ENCODE data around the gene BCKDHB.
"Not testable (repeated sequence)": the region's sequence is repeated elsewhere in the genome, so short reads cannot be mapped to it uniquely, and the experiment has no call there.

Gene BCKDHB

GRCh38 chr6:80217794-80218193 is 111.3 kb downstream of the BCKDHB start:
- Histone ChIP-seq H3K9ac (ENCODE audit: low read depth in 1 of 2, low read length in 2 of 2) (no peak overlapping the region), H3K27ac (ENCODE audit: low read depth in 2 of 2, low read length in 2 of 2) (no peak overlapping the region), H3K4me3 (ENCODE audit: low read length in 2 of 2) (no peak overlapping the region), H3K36me3 (ENCODE audit: control insufficient read depth in 2 of 2, insufficient read depth in 2 of 2, low read length in 2 of 2) (peaks cover 0 to 3% of the 10 kb centered on the region in 2 donors), H3K27me3 (ENCODE audit: control insufficient read depth in 2 of 2, insufficient read depth in 2 of 2, low read length in 2 of 2) (no peaks in the 10 kb centered on the region), H3K4me1 (ENCODE audit: control insufficient read depth in 2 of 2, insufficient read depth in 2 of 2, low read length in 2 of 2) (peaks cover 0 to 2% of the 10 kb centered on the region in 2 donors), H3K9me3 (ENCODE audit: control insufficient read depth in 2 of 2, low read length in 2 of 2) (no peaks in the 10 kb centered on the region)

DNA sequence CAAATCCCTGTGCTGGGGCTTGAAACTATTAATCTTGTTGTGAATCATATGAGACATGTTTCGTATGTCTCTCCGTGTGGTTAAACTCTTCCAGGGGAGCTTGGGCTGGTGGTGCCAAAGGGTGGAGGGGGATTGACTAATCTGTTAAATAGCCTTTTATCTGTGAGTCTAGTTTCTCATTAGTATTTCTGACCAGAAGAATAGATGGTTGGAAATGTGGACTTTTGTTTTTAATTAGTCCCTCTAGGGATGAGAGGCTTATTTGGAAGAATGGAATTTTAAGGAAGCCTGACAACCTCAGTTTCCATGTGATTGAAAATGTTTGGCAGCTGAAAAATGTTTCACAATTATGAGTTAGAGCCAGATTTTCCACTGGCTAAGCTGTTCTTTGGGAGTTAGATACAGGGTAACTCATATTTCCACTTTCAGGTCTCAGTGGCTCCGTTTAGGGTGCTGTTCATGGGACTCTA is 117.3 kb downstream of the BCKDHB start:
- Histone ChIP-seq H3K4me3 (ENCODE audit: low read length in 2 of 2) (no peak overlapping the region), H3K36me3 (ENCODE audit: control insufficient read depth in 2 of 2, insufficient read depth in 2 of 2, low read length in 2 of 2) (peaks cover 0 to 3% of the 10 kb centered on the region in 2 donors), H3K27me3 (ENCODE audit: control insufficient read depth in 2 of 2, insufficient read depth in 2 of 2, low read length in 2 of 2) (no peaks in the 10 kb centered on the region), H3K9ac (ENCODE audit: low read depth in 1 of 2, low read length in 2 of 2) (no peak overlapping the region), H3K4me1 (ENCODE audit: control insufficient read depth in 2 of 2, insufficient read depth in 2 of 2, low read length in 2 of 2) (no peaks in the 10 kb centered on the region), H3K27ac (ENCODE audit: low read depth in 2 of 2, low read length in 2 of 2) (no peak overlapping the region), H3K9me3 (ENCODE audit: control insufficient read depth in 2 of 2, low read length in 2 of 2) (no peaks in the 10 kb centered on the region)

DNA sequence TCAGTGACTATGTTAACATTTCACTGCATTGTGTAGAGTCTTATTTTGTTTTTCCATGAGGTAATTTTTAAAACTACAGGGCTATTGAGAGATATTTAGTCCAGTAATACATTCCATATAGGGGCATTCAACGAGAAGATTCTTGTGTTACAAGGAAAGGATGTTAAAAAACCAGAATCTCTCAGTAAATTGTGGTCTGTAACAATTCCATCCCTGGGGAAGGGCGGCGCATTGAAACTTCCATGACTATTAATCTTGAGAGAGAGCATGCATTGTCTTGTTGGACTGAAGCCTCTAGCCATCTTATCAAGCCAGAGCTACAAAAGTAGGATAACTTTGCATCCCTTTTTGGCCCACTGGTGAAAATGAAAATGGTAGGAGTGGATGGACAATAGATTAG is 119.7 kb downstream of the BCKDHB start:
- Histone ChIP-seq H3K27ac (ENCODE audit: low read depth in 2 of 2, low read length in 2 of 2) (no peak overlapping the region), H3K27me3 (ENCODE audit: control insufficient read depth in 2 of 2, insufficient read depth in 2 of 2, low read length in 2 of 2) (no peaks in the 10 kb centered on the region), H3K9ac (ENCODE audit: low read depth in 1 of 2, low read length in 2 of 2) (no peak overlapping the region), H3K4me3 (ENCODE audit: low read length in 2 of 2) (no peak overlapping the region), H3K36me3 (ENCODE audit: control insufficient read depth in 2 of 2, insufficient read depth in 2 of 2, low read length in 2 of 2) (no peaks in the 10 kb centered on the region), H3K9me3 (ENCODE audit: control insufficient read depth in 2 of 2, low read length in 2 of 2) (no peaks in the 10 kb centered on the region), H3K4me1 (ENCODE audit: control insufficient read depth in 2 of 2, insufficient read depth in 2 of 2, low read length in 2 of 2) (no peaks in the 10 kb centered on the region)

GRCh38 chr6:80226699-80227098 is 120.2 kb downstream of the BCKDHB start:
- Histone ChIP-seq H3K9me3 (ENCODE audit: control insufficient read depth in 2 of 2, low read length in 2 of 2) (no peaks in the 10 kb centered on the region), H3K4me1 (ENCODE audit: control insufficient read depth in 2 of 2, insufficient read depth in 2 of 2, low read length in 2 of 2) (no peaks in the 10 kb centered on the region), H3K27me3 (ENCODE audit: control insufficient read depth in 2 of 2, insufficient read depth in 2 of 2, low read length in 2 of 2) (no peaks in the 10 kb centered on the region), H3K4me3 (ENCODE audit: low read length in 2 of 2) (no peak overlapping the region), H3K27ac (ENCODE audit: low read depth in 2 of 2, low read length in 2 of 2) (no peak overlapping the region), H3K9ac (ENCODE audit: low read depth in 1 of 2, low read length in 2 of 2) (no peak overlapping the region), H3K36me3 (ENCODE audit: control insufficient read depth in 2 of 2, insufficient read depth in 2 of 2, low read length in 2 of 2) (no peaks in the 10 kb centered on the region)

DNA sequence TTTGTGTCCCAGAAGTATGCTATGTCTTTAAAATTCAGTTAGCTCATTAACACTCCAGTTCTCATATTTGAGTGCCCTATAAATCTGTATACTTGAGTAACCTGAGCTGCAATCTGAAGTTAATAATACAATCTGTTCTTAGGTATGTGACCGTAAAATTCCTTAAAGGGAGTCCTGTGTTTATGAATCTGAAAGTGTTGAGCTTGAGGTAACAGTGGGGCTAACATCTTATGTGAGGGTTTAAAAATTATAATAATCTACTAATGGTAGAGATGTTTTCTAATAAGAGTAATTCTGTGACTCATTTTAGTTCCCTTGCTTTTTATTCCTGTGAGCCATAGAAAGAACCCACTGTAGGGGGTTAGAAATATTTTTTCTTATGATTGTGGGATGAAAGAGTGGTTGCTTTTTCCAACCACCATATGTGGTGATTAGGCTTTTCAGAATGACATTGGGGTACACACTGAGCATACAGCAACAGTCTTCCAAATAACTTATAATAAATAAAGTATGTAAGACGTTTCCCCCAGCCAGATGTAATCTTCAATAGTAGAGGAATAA is 121.2 kb downstream of the BCKDHB start:
- Histone ChIP-seq H3K27me3 (ENCODE audit: control insufficient read depth in 2 of 2, insufficient read depth in 2 of 2, low read length in 2 of 2) (no peaks in the 10 kb centered on the region), H3K27ac (ENCODE audit: low read depth in 2 of 2, low read length in 2 of 2) (no peak overlapping the region), H3K36me3 (ENCODE audit: control insufficient read depth in 2 of 2, insufficient read depth in 2 of 2, low read length in 2 of 2) (no peaks in the 10 kb centered on the region), H3K9ac (ENCODE audit: low read depth in 1 of 2, low read length in 2 of 2) (no peak overlapping the region), H3K4me3 (ENCODE audit: low read length in 2 of 2) (no peak overlapping the region), H3K4me1 (ENCODE audit: control insufficient read depth in 2 of 2, insufficient read depth in 2 of 2, low read length in 2 of 2) (no peaks in the 10 kb centered on the region), H3K9me3 (ENCODE audit: control insufficient read depth in 2 of 2, low read length in 2 of 2) (no peaks in the 10 kb centered on the region)

GRCh38 chr6:80233262-80233661 is 126.8 kb downstream of the BCKDHB start:
- H3K36me3 ChIP-seq (ENCODE audit: control insufficient read depth in 2 of 2, insufficient read depth in 2 of 2, low read length in 2 of 2), result no peaks in the 10 kb centered on the region
- H3K4me1 ChIP-seq (ENCODE audit: control insufficient read depth in 2 of 2, insufficient read depth in 2 of 2, low read length in 2 of 2), result no peaks in the 10 kb centered on the region
- H3K9ac ChIP-seq (ENCODE audit: low read depth in 1 of 2, low read length in 2 of 2), result no peak overlapping the region
- H3K27ac ChIP-seq (ENCODE audit: low read depth in 2 of 2, low read length in 2 of 2), result no peak overlapping the region
- no peak overlapping the region for H3K4me3 ChIP-seq (ENCODE audit: low read length in 2 of 2)
- no peaks in the 10 kb centered on the region for H3K9me3 ChIP-seq (ENCODE audit: control insufficient read depth in 2 of 2, low read length in 2 of 2)
- H3K27me3 ChIP-seq (ENCODE audit: control insufficient read depth in 2 of 2, insufficient read depth in 2 of 2, low read length in 2 of 2), result no peaks in the 10 kb centered on the region

DNA sequence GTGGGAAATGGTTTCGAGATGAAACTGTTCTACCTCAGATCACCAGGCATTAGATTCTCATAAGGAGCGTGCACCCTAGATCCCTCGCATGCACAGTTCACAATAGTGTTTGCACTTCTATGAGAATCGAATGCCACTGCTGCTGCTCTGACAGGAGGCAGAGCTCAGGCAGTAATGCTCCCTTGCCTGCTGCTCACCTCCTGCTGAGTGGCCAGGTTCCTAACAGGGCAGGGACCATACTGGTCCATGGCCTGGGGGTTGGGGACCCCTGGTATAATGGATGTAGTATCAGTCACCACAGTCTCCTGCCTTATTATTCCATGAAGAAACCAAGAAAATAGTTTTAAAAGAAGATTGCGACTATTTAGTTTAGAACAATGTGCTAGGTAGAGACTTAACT is 127.5 kb downstream of the BCKDHB start:
- no peaks in the 10 kb centered on the region for H3K4me1 ChIP-seq (ENCODE audit: control insufficient read depth in 2 of 2, insufficient read depth in 2 of 2, low read length in 2 of 2)

GRCh38 chr6:80234401-80234800 is 127.9 kb downstream of the BCKDHB start:
- Histone ChIP-seq H3K36me3 (ENCODE audit: control insufficient read depth in 2 of 2, insufficient read depth in 2 of 2, low read length in 2 of 2) (no peaks in the 10 kb centered on the region), H3K4me3 (ENCODE audit: low read length in 2 of 2) (no peak overlapping the region), H3K27ac (ENCODE audit: low read depth in 2 of 2, low read length in 2 of 2) (no peak overlapping the region), H3K9ac (ENCODE audit: low read depth in 1 of 2, low read length in 2 of 2) (no peak overlapping the region), H3K27me3 (ENCODE audit: control insufficient read depth in 2 of 2, insufficient read depth in 2 of 2, low read length in 2 of 2) (no peaks in the 10 kb centered on the region), H3K9me3 (ENCODE audit: control insufficient read depth in 2 of 2, low read length in 2 of 2) (no peaks in the 10 kb centered on the region), H3K4me1 (ENCODE audit: control insufficient read depth in 2 of 2, insufficient read depth in 2 of 2, low read length in 2 of 2) (no peaks in the 10 kb centered on the region)

More for the DNA sequence above, 127.5 kb downstream of the BCKDHB start:
- Histone ChIP-seq H3K36me3 (ENCODE audit: control insufficient read depth in 2 of 2, insufficient read depth in 2 of 2, low read length in 2 of 2) (no peaks in the 10 kb centered on the region), H3K4me3 (ENCODE audit: low read length in 2 of 2) (no peak overlapping the region), H3K9me3 (ENCODE audit: control insufficient read depth in 2 of 2, low read length in 2 of 2) (no peaks in the 10 kb centered on the region), H3K27me3 (ENCODE audit: control insufficient read depth in 2 of 2, insufficient read depth in 2 of 2, low read length in 2 of 2) (no peaks in the 10 kb centered on the region), H3K9ac (ENCODE audit: low read depth in 1 of 2, low read length in 2 of 2) (no peak overlapping the region), H3K27ac (ENCODE audit: low read depth in 2 of 2, low read length in 2 of 2) (no peak overlapping the region)

- H3K9me3 ChIP-seq (ENCODE audit: control insufficient read depth in 2 of 2, low read length in 2 of 2), result no peaks in the 10 kb centered on the region
- no peaks in the 10 kb centered on the region for H3K36me3 ChIP-seq (ENCODE audit: control insufficient read depth in 2 of 2, insufficient read depth in 2 of 2, low read length in 2 of 2)
- no peak overlapping the region for H3K27ac ChIP-seq (ENCODE audit: low read depth in 2 of 2, low read length in 2 of 2)
- no peak overlapping the region for H3K4me3 ChIP-seq (ENCODE audit: low read length in 2 of 2)
- no peaks in the 10 kb centered on the region for H3K4me1 ChIP-seq (ENCODE audit: control insufficient read depth in 2 of 2, insufficient read depth in 2 of 2, low read length in 2 of 2)
- no peaks in the 10 kb centered on the region for H3K27me3 ChIP-seq (ENCODE audit: control insufficient read depth in 2 of 2, insufficient read depth in 2 of 2, low read length in 2 of 2)
- H3K9ac ChIP-seq (ENCODE audit: low read depth in 1 of 2, low read length in 2 of 2), result no peak overlapping the region
These were observed 128.4 kb downstream of the BCKDHB start for GRCh38 chr6:80234908-80235307.

DNA sequence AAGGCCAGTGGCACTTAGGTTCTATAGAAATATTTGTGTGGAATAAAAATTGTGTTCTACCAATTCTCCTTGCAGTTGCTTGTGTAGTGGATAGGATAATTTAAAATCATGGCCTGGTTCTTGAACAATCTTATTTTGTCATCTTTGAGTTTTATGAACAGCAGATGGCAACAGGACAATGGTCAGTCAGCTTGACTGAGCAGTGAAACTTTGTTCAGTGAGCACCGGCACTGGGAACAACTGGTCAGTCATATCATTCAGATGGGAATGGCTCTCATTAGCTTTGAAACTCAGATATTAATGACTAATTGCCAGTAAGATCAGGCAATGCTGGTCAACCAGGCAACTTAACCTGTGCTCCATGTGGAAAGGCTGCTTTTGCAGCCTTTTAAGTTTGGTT is 129.2 kb downstream of the BCKDHB start:
- no peak overlapping the region for H3K4me3 ChIP-seq (ENCODE audit: low read length in 2 of 2)
- no peak overlapping the region for H3K27ac ChIP-seq (ENCODE audit: low read depth in 2 of 2, low read length in 2 of 2)
- H3K27me3 ChIP-seq (ENCODE audit: control insufficient read depth in 2 of 2, insufficient read depth in 2 of 2, low read length in 2 of 2), result no peaks in the 10 kb centered on the region
- no peak overlapping the region for H3K9ac ChIP-seq (ENCODE audit: low read depth in 1 of 2, low read length in 2 of 2)
- no peaks in the 10 kb centered on the region for H3K9me3 ChIP-seq (ENCODE audit: control insufficient read depth in 2 of 2, low read length in 2 of 2)
- no peaks in the 10 kb centered on the region for H3K36me3 ChIP-seq (ENCODE audit: control insufficient read depth in 2 of 2, insufficient read depth in 2 of 2, low read length in 2 of 2)
- H3K4me1 ChIP-seq (ENCODE audit: control insufficient read depth in 2 of 2, insufficient read depth in 2 of 2, low read length in 2 of 2), result no peaks in the 10 kb centered on the region

GRCh38 chr6:80238754-80239153 is 132.3 kb downstream of the BCKDHB start:
- H3K9me3 ChIP-seq (ENCODE audit: control insufficient read depth in 2 of 2, low read length in 2 of 2); H3K4me3 ChIP-seq (ENCODE audit: low read length in 2 of 2); H3K27me3 ChIP-seq (ENCODE audit: control insufficient read depth in 2 of 2, insufficient read depth in 2 of 2, low read length in 2 of 2); H3K9ac ChIP-seq (ENCODE audit: low read depth in 1 of 2, low read length in 2 of 2); H3K27ac ChIP-seq (ENCODE audit: low read depth in 2 of 2, low read length in 2 of 2); H3K4me1 ChIP-seq (ENCODE audit: control insufficient read depth in 2 of 2, insufficient read depth in 2 of 2, low read length in 2 of 2); H3K36me3 ChIP-seq (ENCODE audit: control insufficient read depth in 2 of 2, insufficient read depth in 2 of 2, low read length in 2 of 2): not testable (repeated sequence)
